NCI-H226 (cell line): ENCODE data around the gene ZNF799.
A peak's percentile ranks its signal among the peaks of the same experiment; 100 is the strongest.
"Not testable (repeated sequence)": the region's sequence is repeated elsewhere in the genome, so short reads cannot be mapped to it uniquely, and the experiment has no call there.

ENCODE experiments used
- DNase-seq: peaks from one replicate; pipeline ENCODE4 v3.0.0-alpha.2; 2015

ZNF799 gene

DNA sequence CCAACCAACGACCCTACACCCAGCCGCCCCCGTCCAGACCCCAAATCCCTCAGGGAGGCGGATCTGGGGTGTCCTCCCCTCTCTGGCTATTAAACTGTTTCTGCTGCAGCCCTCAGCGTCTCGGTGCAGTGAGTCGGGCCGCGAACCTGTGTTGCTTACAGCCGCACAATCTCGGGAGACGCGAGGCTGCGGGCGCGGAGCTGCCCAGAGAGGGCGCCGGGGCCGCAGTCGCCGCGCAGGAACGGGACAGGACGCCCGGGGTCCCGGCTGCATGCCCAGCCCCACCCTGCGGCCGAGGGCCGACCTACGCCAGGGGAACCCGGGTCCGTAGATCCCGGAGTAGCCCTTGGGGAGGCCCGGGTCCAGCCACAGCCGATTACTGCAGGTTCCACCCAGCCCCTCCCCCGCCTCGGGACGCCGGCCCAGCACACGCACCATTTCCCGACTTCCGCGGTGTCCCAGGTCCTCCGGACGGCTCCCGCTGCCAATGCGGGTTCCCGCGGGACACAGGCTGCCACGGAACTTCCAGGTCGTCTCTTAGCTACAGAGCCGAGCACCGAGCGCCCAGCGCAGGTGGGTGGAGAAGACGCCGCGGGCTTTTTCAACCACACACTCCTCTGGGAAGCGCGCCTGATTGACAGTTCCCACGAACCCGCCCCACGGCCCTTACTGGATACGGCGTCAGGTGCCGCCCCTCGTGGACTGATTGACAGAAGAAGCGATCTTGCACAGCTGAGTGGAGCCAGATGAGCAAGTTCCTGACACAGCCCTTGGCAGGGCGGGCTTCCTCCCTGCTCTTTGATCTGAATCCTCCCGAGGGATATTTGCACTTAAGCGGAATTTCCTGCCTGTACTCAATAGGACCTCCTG, at the start of gene ZNF799:
Gene ZNF799 (minus strand): TSS at position 639 of the 870 bp plus-strand sequence. CDS start 201 bp downstream, at position 438.
- DNase-seq = peak; percentile 98

DNA sequence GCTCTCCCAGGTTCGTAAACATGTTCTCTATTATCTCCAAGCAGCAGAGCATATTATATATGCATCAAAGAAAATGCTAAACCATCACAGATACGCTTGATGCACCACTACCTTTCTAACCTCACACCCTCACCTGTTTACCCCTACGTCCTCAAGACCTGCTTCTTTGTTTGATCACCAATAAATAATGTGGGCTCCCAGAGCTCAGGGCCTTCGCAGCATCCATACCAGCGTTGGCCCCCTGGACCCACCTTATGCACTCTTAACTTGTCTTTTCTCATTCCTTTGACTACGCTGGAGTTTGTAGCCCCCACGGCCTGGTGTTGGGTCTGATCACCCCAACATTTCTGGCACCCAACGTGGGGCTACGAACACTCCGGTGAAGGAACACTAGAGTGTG, 49.8 kb upstream of the ZNF799 start:
- DNase-seq = no peak

DNA sequence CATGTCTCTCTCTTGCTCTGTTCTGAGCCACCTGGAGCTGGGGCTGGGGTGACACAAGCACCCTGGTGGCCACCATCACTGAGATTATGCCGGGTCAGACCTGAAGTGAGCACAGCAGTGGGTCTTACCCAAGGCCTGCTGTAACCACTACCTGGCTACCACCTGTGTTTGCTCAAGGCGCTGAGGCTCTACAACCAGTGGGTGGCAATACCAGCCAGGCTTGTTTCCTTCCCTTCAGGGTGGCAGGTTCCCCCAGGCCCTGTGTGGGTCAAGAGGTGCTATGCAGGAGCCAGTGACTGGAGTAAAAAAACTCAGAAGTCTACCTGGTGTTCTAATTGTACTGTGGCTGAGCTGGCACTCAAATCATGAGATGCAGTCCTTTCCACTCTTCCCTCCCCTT, 47.7 kb upstream of the ZNF799 start:
- DNase-seq = no peak

GRCh38 chr19:12440541-12441316, 39.7 kb upstream of the ZNF799 start, which contains the start of gene ZNF443:
TSS of gene ZNF443 (minus strand) at chr19:12441021. CDS start at chr19:12440914, 107 bp downstream.
- DNase-seq = peak; percentile 94

DNA sequence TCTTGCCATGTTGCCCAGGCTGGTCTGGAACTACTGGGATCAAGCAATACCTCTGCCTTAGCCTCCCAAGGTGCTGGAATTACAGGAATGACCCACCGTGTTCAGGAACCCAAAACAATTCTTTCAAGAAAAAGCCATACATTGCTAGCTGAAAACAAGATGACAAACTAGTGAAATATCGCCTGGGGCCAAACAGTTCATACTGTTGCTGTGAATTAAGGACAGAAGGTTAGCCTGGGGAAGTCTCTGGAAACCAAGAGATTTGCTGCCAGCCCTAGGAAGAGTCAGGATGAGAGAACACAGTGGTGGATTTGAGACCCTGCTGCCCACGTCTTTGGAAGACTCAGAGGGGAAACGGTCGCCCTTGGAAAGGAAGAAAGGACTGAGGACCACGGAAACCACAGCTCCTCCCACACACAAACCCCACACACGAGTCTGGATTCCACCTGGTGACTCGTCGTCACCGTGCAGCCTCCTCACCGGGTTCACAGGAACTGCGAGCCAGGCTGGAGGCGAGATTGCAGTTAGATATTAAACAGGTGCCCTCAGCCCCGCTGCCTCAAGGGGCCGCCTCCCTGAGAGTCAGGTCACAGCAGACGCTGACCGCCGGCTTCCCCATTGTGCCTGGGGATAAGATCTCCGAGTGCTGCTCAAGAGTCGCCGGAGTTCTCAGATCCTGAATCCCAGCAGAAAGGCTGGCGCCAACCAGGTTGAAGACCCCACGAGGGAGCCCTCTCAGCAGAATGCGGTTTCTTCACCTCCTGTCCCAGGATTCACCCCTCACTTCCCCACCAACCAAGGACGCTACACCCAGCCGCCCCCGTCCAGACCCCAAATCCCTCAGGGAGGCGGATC, 38.8 kb upstream of the ZNF799 start:
- DNase-seq = peak; percentile 23

- DNase-seq = not testable (repeated sequence)
Measured at GRCh38 chr19:12430726-12431299, 29.7 kb upstream of the ZNF799 start.

DNA sequence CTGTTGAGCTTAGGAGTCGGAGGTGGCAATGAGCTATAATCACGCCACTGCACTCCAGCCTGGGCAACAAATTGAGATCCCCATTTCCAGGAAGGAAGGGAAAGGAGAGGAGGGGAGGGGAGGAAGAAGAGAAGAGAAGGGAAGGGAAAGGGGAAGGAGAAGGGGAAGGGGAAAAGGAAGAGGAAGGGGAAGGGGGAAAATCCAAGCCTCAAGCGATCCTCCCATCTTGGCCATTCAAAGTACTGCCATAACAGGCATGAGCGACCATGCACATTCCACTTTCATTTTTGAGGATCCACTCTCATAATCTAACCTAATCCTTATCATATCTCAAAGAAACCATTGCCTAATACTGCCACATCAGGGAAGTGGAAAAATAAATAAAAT, 24.8 kb upstream of the ZNF799 start:
- DNase-seq = no peak

DNA sequence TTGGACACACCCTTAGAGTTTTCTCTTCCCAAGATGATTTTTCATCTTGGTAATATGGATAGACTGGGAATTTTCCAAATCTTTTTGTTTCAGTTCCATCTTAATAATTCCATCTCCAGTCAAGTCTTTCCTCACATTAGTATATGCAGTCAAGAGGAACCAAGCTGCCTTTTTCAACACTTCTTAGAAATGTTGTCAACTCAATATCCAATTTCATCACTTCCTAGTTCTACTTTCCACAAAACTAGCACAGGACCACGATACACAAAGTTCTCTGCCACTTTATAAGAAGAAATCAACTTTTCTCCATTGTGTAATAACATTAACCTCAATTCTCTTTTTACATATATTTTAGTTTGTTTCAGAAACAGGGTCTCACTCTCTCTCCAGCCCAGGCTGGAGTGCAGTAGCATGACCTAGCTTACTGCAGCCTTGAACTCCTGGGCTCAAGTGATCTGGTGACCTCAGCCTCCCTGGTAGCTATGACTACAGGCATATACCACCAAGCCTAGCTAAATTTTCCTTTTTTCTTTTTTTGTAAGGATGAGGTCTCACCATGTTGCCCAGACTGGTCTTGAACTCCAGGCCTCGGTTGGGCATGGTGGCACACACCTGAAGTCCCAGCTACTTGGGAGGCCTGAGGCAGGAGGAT, 24.3 kb upstream of the ZNF799 start:
- DNase-seq = no peak

DNA sequence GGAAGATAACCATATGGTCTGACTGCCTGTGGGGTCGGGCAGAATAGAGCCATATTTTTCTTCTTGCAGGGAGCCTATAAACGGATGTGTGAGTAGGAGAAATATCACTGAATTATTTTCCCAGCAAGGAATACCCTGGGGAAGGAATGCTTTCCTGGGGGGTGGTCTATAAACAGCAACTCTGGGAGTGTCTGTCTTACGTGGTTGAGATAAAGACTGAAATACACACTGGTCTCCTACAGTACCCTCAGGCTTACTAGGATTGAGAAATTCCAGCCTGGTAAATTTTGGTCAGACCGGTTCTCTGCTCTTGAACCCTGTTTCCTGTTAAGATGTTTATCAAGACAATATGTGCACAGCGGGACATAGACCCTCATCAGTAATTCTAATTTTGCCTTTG, 16.2 kb upstream of the ZNF799 start:
- DNase-seq = not testable (repeated sequence)

- DNase-seq = no peak
Measured at GRCh38 chr19:12411893-12412292, 10.8 kb upstream of the ZNF799 start.

DNA sequence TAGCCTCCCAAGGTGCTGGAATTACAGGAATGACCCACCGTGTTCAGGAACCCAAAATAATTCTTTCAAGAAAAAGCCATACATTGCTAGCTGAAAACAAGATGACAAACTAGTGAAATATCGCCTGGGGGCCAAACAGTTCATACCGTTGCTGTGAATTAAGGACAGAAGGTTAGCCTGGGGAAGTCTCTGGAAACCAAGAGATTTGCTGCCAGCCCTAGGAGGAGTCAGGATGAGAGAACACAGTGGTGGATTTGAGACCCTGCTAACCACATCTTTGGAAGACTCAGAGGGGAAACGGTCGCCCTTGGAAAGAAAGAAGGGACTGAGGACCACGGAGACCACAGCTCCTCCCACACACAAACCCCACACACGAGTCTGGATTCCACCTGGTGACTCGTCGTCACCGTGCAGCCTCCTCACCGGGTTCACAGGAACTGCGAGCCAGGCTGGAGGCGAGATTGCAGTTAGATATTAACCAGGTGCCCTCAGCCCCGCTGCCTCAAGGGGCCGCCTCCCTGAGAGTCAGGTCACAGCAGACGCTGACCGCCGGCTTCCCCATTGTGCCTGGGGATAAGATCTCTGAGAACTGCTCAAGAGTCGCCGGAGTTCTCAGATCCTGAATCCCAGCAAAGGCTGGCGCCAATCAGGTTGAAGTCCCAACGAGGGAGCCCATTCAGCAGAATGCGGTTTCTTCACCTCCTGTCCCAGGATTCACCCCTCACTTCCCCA, 1.0 kb downstream of the ZNF799 start:
- DNase-seq = peak; percentile 43

- not testable (repeated sequence) for DNase-seq
Measured at GRCh38 chr19:12391148-12391547, 9.9 kb downstream of the ZNF799 start.

- not testable (repeated sequence) for DNase-seq
Measured at GRCh38 chr19:12386365-12386764, 14.7 kb downstream of the ZNF799 start.

GRCh38 chr19:12380444-12380737, 20.7 kb downstream of the ZNF799 start:
- no peak for DNase-seq

GRCh38 chr19:12379732-12380443, 21.2 kb downstream of the ZNF799 start:
- no peak for DNase-seq

- no peak for DNase-seq
Measured at GRCh38 chr19:12374026-12374425, 27.0 kb downstream of the ZNF799 start.

DNA sequence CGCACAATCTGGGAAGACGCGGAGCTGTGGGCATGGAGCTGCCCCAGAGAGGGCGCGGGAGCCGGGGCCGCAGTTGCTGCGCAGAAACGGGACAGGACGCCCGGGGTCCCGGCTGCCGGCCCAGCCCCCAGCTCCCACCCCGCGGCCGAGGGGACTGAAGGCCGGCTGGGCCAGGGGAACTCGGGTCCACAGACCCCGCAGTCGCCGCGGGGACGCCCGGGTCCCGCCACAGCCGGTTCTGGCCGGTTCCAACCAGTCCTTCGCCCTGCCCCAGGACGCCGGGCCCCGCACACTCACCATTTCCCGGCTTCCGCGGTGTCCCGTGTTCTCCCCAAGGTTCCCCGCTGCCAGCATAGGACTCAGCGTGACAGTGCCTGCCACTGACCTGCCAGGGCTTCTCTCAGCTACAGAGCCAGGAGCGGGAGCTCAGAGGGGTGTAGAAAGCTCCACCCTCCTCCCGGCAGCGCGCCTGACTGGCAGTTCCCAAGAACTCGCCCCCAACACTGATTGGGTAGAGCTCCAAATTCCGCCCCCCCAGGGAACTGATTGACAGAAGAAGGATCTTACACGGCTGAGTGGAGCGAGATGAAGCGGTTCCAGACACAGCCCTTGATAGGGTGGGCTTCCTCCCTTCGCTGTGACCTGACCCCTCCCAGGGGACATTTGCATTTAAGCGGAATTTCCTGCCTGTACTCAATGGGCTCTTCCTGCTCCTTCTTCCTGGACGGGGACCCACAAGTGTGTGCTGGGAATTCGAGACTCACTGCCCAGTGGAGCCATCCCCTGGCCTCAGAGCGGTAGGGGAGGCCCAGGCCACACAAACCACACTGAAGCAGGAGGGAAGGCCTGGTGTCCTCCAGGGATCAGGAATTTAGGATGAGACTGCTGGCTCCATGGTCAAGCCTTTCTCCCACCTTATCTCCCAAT, 35.6 kb downstream of the ZNF799 start, which contains the start of gene ZNF442:
Gene ZNF442 (minus strand): TSS at position 448 of the 927 bp plus-strand sequence. CDS start 2,052 bp downstream, outside the sequence.
- peak; percentile 76 for DNase-seq

DNA sequence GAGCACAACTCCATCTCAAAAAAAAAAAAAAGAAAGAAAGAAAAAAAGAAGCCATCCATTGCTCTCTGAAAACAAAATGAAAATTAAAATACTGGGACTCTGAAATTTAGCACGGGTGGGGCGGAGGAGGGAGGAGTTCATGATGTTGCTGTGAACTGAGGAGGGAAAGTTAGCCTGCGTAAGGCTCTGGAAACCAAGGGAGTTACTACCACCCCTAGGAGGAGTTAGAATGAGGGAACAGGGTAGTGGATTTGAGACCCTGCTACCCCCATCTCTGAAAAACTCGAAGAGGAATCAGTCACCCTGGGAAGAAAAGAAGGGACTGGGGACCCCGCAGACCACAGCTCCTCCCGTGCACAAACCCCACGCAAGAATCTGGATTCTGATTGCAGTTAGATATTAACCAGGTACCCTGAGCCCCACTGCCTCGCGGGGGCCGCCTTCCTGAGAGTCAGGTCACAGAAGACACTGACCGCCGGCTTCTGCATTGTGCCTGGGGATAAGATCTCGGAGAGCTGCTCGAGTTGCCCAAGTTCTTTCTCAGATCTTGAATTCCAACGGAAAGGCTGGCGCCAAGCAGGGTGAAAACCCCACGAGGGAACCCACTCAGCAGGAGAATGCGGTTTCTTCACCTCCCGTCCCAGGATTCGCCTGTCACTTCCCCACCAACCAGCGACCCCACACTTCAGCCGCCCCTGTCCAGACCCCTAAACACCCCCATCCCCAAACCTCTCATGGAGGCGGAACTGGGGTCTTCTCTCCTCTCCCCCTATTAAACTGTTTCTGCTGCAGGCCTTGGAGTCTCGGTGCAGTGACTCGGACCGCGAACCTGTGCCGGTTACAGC, 36.5 kb downstream of the ZNF799 start:
- DNase-seq = no peak
